GM18867 (cell line): ENCODE measurements around the gene TGFBR2.

Experiments
- ATAC-seq: cut with Tn5 transposase; IDR thresholded peaks from one replicate; pipeline ENCODE4 v1.9.1; 2021; ENCODE audit warnings: mild to moderate bottlenecking, moderate library complexity; ENCODE audit not compliant: unreplicated experiment

Gene TGFBR2

DNA sequence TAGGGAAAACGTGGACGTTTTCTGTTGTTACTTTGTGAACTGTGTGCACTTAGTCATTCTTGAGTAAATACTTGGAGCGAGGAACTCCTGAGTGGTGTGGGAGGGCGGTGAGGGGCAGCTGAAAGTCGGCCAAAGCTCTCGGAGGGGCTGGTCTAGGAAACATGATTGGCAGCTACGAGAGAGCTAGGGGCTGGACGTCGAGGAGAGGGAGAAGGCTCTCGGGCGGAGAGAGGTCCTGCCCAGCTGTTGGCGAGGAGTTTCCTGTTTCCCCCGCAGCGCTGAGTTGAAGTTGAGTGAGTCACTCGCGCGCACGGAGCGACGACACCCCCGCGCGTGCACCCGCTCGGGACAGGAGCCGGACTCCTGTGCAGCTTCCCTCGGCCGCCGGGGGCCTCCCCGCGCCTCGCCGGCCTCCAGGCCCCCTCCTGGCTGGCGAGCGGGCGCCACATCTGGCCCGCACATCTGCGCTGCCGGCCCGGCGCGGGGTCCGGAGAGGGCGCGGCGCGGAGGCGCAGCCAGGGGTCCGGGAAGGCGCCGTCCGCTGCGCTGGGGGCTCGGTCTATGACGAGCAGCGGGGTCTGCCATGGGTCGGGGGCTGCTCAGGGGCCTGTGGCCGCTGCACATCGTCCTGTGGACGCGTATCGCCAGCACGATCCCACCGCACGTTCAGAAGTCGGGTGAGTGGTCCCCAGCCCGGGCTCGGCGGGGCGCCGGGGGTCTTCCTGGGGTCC, at the start of gene TGFBR2:
TSS of gene TGFBR2 (plus strand) at position 301 of the 731 bp plus-strand sequence. CDS start at position 584, 283 bp downstream.
- peak; percentile 89 for ATAC-seq

DNA sequence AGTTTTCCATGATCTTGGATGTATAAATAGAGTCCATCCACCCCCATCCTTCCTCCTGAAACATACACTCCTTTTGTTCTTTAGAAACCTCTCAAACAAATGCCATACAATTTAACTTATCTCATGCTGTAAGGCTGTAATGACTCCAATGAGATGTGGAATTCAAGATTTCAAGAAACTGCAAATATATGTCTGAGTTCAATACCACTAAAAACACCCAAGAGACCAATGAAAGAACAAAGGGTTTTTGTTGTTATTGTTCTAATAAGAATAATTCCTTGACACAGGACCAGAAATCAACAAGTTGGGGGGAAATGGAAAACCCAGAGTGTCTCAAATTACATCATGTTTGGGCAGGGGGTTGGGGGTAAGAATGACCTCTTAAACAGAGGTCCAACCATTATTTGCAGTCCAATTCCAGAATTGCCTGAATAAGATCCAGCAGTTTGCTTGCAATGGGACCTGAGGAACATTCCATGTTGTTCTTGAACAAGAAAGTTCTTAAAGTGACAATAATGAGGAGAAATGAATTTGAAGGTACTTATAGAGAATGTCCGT, 48.6 kb upstream of the TGFBR2 start:
- no peak for ATAC-seq

GRCh38 chr3:30563956-30564355, 42.4 kb upstream of the TGFBR2 start:
- no peak for ATAC-seq

DNA sequence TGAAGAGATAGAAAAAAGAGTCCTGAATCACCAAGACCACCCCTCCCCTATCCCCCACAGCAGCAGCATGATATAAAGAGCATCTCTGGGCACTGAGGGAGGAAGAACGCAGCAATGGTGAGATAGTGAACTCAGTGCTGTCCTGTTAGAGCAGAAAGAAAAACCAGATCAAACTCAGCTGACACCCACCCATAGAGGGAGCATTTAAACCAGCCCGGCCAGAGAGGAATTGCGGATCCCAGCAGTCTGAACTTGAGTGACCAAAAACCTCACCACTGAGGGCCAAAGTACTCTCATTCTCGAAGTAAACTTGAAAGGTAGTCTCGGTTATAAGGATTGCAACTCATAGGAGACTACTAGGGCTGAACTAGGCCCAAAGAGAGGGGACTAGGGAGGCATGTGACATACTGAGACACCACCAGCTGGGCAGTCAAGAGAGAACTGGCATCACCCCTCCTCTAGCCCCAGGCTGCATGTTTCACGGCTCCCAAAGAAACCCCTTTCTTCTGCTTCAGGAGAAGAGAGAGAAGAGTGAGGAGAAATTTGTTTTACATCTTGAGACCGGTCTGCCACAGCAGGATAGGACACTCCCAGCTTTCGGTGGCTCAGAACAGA, 39.2 kb upstream of the TGFBR2 start:
- no peak for ATAC-seq

DNA sequence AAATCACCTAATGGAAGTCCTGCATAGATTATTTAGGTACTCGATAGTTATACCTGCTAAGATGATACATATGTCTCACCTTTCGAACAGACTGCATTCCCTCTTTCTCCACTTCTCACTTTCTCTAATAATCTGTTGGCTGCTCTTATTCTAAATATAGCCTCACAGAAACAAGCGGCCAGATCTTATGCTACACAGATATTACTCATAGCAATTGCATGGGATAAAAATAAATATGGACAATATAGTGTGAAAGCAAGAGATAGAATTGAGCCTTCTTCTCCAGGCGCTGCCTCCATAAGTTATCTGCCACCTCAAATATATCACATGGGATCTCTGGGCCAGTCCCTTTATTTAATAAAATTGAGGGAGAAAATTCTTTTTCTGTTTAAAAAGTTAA, 29.5 kb upstream of the TGFBR2 start:
- ATAC-seq, result no peak

- ATAC-seq, result peak; percentile 81
Measured at GRCh38 chr3:30577788-30578187, 28.6 kb upstream of the TGFBR2 start.

GRCh38 chr3:30578479-30578878, 27.9 kb upstream of the TGFBR2 start:
- ATAC-seq, result no peak

GRCh38 chr3:30578986-30579579, 27.3 kb upstream of the TGFBR2 start:
- ATAC-seq, result no peak

- no peak for ATAC-seq
Measured at GRCh38 chr3:30581067-30581585, 25.3 kb upstream of the TGFBR2 start.

GRCh38 chr3:30581982-30582381, 24.4 kb upstream of the TGFBR2 start:
- ATAC-seq, result no peak

DNA sequence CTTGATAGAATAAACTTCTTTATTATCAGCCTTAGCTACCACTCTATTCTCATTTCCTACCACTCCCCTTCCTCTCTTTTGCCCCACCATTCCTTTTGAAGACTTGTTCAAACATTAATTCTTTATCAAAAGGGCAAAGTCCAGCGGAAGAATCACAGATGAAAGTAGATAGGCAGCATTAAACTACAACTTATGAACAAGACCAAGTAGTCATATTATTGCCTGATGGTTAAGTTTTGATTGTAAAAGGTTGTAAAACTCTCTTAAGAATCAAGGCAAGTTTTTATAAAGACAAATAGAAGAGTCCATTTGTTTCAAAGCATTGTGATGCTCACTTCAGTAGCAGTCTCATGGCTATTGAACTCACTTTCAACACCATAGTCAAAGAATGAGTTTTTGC, 22.4 kb upstream of the TGFBR2 start:
- ATAC-seq, result no peak

DNA sequence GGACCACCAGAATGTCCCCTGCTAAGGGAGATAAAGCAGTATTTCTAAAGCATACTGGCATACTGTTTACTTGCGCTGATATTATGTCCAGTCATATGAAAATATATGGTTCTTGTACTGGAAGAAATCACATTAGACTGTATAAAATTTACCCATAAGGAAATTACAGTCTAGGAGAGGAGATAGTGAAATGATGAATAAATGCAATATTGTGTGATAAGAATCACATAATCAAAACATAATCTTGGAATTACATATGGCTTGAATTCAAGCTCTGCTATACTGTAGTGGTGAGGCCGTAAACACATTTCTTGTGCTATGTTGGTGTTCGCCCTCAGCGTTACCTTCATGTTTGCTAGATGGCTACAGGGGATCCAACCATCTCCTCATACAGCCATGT, 20.7 kb upstream of the TGFBR2 start:
- ATAC-seq, result no peak

DNA sequence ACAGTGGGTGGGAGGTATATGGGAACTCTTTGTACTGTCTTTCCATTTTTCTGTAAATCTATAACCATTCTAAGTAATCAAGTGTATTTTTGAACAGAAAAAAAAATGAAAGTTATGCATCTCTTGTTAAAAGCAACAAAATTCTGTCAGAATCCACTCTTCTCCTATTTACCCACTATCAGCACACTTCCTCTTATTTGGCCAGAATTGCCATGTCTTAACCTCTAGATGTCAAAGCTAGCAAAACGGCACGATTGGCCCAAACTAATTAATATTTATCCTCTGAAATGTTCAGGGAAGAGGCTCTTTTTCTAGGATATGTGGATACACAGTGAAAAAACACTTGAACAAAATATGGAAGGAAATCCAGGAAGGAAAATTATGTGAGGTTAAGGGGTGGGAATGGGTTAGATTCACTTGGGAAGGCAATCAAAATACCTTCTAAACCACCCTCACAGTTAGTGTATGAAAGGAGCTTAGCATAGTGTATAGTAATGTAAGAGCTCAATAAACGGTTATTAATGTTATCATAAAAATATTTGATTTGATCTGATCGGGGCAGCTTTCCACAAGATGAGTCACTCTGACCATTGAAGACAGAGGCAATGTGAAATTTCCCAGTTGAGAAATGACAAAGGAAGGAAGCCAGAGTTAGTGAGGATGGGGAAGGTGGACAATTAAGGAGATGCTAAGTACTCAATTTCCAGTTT, 20.1 kb upstream of the TGFBR2 start:
- no peak for ATAC-seq

DNA sequence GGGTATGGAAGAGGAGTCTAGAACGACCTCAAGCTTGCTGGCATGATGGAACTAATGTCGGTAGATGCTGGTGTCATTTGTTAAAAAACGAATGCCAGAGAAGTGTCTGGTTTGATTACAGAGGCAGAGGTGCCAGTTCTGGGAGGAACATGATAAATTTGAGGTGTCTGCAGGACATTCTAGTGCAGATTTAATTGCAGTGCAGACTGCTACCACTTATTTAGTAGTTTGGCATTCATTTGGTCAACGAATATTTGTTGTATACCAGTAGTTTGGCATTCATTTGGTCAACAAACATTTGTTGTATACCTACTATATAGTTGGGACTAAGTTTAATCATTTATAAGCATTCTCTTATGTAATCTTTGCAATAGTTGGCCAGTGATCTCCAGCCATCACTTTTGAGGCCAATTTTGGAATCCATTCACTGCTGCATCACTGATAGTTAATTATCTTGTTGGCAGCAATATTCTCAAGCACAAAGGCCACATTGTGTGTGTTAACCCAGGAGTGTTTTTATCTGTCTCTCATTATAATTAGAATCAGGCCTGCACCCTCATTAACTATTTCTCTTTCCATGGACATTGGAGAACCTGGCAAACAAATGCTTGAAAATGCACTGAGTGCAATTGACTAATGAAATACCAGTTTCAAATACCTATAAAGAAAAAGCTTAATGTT, 19.5 kb upstream of the TGFBR2 start:
- ATAC-seq, result no peak

- no peak for ATAC-seq
Measured at GRCh38 chr3:30587904-30588303, 18.5 kb upstream of the TGFBR2 start.

GRCh38 chr3:30596152-30596551, 10.2 kb upstream of the TGFBR2 start:
- ATAC-seq, result no peak

DNA sequence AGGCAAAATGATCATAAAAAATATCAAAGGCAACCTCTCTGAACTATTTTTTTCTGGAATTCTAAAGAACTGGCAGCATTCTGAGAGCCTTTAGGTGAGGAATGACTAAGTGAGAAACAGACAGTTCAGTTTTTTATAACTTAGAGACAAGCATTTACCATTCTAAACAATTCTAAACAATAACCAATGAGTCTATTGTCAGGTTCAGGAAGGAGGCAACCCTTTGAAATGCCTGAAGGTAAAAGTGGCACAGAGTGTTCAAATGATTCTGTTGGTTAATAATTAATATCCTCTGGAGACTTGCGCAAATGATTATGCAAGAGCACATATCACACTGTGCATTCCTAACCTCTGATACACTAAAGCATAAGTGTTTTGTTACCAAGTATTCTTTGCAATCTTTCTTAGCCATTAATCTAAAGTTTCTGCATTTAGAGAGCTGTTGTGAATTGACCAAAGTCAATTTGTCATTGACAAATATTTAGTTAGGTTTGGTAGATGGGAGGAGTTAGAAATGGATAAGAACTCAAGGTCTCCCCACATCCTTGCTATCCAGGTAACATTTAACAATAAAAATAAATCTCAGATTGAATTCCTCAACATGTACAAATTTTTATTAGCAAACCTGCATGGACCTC, 9.2 kb upstream of the TGFBR2 start:
- ATAC-seq, result no peak

- no peak for ATAC-seq
Measured at GRCh38 chr3:30597769-30598134, 8.6 kb upstream of the TGFBR2 start.

DNA sequence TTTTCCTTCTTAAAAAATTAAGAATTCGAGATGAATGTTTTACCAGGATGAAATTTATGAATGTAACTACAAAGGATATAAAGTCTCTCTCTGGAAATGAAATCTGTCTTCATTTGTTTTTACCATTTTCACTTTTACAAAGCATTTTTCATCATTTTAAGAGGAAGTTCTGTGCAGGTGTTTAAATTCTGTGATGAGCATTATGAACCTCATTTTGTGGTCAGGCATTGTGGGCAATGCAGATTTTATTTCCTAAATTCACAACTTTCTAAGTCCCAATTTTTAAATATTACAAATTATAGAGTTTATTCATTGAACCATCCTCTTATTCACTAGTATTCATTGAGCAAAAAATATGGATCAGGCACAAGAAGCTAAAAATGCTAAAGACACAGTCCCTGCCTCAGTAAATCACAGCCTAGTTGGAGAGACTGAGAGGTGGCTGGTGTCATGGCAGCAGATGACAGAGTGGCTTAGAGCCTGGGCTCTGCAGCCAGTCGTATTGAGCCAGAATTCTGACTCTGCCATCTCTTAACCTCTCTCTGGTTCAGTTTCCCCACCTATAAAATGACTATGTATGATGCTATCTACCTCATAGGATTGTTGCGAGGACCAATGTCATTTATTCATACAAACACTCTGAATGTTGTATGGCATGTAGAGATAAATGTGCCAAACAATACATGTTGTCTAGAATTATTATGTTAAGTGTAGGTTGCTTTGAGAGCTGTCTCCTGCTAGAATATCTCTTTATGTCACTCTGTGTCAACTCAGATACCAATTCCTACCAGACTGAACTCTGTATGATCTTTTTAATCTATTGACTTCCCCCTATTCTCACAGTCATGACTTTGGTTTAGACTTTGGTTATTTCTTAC, 7.5 kb upstream of the TGFBR2 start:
- ATAC-seq, result no peak
